Ishikawa (cell line): ENCODE results near the gene TCTN1.

ENCODE experiments used
- CEBPB ChIP-seq: IDR thresholded peaks from 2 replicates; pipeline ENCODE4 v1.6.1; 2012
- TEAD4 ChIP-seq: IDR thresholded peaks from 2 replicates; pipeline ENCODE4 v1.6.1; 2012
- TF ChIP-seq, protein P1 (sequence below): IDR thresholded peaks from 2 replicates; pipeline ENCODE4 v1.6.1; 2012; ENCODE audit warnings: low read depth, mild to moderate bottlenecking

DNA sequence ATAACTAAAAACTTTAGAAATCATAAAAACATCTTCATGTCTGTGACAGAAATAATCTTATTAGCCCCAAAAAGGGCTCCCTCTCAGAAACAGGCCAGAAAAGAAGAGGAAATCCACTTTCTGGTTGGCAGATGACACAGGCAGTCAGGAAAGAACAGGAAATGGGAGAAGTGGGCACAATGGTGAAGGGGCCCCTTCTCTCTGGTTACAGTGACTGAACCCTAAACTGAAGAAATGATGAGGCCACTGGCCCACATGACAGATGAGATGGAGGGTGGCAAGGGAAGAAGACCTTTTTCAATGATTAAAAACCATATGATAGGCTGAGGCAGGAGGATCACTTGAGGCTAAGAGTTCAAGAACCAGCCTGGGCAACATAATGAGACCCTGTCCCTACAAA lies 21.1 kb downstream of the TCTN1 start:
- TF ChIP-seq, protein P1, sequence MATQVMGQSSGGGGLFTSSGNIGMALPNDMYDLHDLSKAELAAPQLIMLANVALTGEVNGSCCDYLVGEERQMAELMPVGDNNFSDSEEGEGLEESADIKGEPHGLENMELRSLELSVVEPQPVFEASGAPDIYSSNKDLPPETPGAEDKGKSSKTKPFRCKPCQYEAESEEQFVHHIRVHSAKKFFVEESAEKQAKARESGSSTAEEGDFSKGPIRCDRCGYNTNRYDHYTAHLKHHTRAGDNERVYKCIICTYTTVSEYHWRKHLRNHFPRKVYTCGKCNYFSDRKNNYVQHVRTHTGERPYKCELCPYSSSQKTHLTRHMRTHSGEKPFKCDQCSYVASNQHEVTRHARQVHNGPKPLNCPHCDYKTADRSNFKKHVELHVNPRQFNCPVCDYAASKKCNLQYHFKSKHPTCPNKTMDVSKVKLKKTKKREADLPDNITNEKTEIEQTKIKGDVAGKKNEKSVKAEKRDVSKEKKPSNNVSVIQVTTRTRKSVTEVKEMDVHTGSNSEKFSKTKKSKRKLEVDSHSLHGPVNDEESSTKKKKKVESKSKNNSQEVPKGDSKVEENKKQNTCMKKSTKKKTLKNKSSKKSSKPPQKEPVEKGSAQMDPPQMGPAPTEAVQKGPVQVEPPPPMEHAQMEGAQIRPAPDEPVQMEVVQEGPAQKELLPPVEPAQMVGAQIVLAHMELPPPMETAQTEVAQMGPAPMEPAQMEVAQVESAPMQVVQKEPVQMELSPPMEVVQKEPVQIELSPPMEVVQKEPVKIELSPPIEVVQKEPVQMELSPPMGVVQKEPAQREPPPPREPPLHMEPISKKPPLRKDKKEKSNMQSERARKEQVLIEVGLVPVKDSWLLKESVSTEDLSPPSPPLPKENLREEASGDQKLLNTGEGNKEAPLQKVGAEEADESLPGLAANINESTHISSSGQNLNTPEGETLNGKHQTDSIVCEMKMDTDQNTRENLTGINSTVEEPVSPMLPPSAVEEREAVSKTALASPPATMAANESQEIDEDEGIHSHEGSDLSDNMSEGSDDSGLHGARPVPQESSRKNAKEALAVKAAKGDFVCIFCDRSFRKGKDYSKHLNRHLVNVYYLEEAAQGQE, result no peak
- TF ChIP-seq CEBPB (no peak), TEAD4 (no peak)
